ENCODE measurements around the gene ARHGAP24. TPM values are rescaled to one million over a fixed set of nuclear protein-coding genes. Genes with fewer than 3 reads are reported as not detected.

Gene ARHGAP24
- total RNA-seq, 1 experiment from 2014 or later: 2.1 TPM

DNA sequence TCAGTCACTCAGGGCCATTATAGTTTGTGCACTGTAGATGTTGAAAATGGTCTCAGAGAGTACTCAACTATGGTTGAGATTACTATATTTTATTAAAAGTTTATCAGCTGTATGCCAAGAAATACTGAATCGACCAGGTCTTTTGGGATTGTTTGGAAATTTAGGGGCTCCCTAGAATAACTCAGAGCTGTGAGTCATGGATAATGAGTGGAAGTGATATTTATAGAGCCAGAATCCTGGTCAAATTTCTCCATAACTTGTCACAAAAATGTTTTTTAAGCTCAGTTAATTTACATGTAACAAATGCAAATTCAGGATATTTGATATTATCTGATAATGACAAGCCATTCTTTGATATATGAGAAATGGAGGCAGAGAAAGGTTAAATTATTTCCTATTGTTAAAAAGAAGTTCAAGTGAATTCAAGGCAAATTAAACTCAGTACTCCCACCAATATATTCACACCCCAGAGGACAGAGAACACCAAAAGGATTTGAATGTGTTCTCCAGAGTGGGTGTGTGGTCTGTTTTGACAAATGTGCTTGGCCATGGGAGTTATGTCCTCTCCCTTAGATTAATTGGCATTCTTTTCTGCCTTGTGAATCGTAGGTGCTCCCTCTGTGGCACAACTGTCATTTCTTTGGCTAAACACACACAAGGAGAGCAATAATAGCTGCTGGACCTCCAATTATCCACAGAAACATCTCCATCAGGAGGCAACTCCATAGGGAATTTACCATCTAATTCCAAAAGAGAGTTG, 37.7 kb downstream of the ARHGAP24 start:
- ATAC-seq: no peak
- Mint-ChIP-seq H3K27me3 (ENCODE audit: low read depth) (no peaks in the 10 kb centered on the region), H3K4me1 (0 out of 2 replicates have a peak, but pooled peaks cover 10% of the 10 kb centered on the region), H3K9me3 (no peaks in the 10 kb centered on the region), H3K4me3 (no peak overlapping the region), H3K36me3 (no peaks in the 10 kb centered on the region), H3K27ac (no peak overlapping the region)
- TF ChIP-seq, protein P1, sequence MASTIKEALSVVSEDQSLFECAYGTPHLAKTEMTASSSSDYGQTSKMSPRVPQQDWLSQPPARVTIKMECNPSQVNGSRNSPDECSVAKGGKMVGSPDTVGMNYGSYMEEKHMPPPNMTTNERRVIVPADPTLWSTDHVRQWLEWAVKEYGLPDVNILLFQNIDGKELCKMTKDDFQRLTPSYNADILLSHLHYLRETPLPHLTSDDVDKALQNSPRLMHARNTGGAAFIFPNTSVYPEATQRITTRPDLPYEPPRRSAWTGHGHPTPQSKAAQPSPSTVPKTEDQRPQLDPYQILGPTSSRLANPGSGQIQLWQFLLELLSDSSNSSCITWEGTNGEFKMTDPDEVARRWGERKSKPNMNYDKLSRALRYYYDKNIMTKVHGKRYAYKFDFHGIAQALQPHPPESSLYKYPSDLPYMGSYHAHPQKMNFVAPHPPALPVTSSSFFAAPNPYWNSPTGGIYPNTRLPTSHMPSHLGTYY (CRISPR knock-in tag; IDR thresholded peaks at IDR 0.05): no peak
- DNase-seq (ENCODE audit: low spot score): no peak
- POLR2A ChIA-PET: no interaction called here
- CTCF ChIA-PET: no interaction called here

DNA sequence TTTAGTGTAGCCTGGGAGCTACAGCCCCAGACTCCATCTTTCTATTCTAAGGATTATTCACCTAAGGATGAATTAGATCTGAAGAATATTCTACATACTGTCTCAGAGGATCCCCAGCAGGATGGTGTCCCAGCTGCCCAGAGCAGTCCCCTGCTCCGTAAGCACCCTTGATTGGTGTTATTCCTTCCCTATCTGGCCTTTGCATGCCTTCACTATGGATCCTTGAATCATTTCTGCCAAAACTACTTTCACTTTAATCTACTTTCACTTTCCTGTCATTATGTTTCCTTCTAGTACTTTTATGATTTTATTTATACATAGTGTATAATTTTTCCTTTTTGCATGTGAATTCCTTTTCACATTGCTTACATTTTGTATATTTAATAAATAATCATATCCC, 39.2 kb downstream of the ARHGAP24 start:
- ATAC-seq: no peak
- no peaks in the 10 kb centered on the region for H3K36me3 Mint-ChIP-seq
- TF ChIP-seq JUN (CRISPR knock-in tag; IDR thresholded peaks at IDR 0.05) (no peak), RORB (CRISPR knock-in tag; IDR thresholded peaks at IDR 0.05) (no peak), FOXP1 (CRISPR knock-in tag; IDR thresholded peaks at IDR 0.05; ENCODE audit: borderline replicate concordance) (no peak), ZNF121 (CRISPR knock-in tag; IDR thresholded peaks at IDR 0.05) (no peak), RELA (CRISPR knock-in tag; IDR thresholded peaks at IDR 0.05; ENCODE audit: borderline replicate concordance) (no peak), CREM (CRISPR knock-in tag; IDR thresholded peaks at IDR 0.05) (no peak), IRF2 (CRISPR knock-in tag; IDR thresholded peaks at IDR 0.05; ENCODE audit: borderline replicate concordance, low read depth) (no peak)
- TF ChIP-seq, protein P2, sequence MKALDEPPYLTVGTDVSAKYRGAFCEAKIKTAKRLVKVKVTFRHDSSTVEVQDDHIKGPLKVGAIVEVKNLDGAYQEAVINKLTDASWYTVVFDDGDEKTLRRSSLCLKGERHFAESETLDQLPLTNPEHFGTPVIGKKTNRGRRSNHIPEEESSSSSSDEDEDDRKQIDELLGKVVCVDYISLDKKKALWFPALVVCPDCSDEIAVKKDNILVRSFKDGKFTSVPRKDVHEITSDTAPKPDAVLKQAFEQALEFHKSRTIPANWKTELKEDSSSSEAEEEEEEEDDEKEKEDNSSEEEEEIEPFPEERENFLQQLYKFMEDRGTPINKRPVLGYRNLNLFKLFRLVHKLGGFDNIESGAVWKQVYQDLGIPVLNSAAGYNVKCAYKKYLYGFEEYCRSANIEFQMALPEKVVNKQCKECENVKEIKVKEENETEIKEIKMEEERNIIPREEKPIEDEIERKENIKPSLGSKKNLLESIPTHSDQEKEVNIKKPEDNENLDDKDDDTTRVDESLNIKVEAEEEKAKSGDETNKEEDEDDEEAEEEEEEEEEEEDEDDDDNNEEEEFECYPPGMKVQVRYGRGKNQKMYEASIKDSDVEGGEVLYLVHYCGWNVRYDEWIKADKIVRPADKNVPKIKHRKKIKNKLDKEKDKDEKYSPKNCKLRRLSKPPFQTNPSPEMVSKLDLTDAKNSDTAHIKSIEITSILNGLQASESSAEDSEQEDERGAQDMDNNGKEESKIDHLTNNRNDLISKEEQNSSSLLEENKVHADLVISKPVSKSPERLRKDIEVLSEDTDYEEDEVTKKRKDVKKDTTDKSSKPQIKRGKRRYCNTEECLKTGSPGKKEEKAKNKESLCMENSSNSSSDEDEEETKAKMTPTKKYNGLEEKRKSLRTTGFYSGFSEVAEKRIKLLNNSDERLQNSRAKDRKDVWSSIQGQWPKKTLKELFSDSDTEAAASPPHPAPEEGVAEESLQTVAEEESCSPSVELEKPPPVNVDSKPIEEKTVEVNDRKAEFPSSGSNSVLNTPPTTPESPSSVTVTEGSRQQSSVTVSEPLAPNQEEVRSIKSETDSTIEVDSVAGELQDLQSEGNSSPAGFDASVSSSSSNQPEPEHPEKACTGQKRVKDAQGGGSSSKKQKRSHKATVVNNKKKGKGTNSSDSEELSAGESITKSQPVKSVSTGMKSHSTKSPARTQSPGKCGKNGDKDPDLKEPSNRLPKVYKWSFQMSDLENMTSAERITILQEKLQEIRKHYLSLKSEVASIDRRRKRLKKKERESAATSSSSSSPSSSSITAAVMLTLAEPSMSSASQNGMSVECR (CRISPR knock-in tag; IDR thresholded peaks at IDR 0.05; ENCODE audit: borderline replicate concordance): no peak
- TF ChIP-seq, protein P3, sequence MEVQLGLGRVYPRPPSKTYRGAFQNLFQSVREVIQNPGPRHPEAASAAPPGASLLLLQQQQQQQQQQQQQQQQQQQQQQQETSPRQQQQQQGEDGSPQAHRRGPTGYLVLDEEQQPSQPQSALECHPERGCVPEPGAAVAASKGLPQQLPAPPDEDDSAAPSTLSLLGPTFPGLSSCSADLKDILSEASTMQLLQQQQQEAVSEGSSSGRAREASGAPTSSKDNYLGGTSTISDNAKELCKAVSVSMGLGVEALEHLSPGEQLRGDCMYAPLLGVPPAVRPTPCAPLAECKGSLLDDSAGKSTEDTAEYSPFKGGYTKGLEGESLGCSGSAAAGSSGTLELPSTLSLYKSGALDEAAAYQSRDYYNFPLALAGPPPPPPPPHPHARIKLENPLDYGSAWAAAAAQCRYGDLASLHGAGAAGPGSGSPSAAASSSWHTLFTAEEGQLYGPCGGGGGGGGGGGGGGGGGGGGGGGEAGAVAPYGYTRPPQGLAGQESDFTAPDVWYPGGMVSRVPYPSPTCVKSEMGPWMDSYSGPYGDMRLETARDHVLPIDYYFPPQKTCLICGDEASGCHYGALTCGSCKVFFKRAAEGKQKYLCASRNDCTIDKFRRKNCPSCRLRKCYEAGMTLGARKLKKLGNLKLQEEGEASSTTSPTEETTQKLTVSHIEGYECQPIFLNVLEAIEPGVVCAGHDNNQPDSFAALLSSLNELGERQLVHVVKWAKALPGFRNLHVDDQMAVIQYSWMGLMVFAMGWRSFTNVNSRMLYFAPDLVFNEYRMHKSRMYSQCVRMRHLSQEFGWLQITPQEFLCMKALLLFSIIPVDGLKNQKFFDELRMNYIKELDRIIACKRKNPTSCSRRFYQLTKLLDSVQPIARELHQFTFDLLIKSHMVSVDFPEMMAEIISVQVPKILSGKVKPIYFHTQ (CRISPR knock-in tag; IDR thresholded peaks at IDR 0.05): no peak
- TF ChIP-seq, protein P4, sequence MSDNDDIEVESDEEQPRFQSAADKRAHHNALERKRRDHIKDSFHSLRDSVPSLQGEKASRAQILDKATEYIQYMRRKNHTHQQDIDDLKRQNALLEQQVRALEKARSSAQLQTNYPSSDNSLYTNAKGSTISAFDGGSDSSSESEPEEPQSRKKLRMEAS (CRISPR knock-in tag; IDR thresholded peaks at IDR 0.05): no peak
- TF ChIP-seq, protein P5, sequence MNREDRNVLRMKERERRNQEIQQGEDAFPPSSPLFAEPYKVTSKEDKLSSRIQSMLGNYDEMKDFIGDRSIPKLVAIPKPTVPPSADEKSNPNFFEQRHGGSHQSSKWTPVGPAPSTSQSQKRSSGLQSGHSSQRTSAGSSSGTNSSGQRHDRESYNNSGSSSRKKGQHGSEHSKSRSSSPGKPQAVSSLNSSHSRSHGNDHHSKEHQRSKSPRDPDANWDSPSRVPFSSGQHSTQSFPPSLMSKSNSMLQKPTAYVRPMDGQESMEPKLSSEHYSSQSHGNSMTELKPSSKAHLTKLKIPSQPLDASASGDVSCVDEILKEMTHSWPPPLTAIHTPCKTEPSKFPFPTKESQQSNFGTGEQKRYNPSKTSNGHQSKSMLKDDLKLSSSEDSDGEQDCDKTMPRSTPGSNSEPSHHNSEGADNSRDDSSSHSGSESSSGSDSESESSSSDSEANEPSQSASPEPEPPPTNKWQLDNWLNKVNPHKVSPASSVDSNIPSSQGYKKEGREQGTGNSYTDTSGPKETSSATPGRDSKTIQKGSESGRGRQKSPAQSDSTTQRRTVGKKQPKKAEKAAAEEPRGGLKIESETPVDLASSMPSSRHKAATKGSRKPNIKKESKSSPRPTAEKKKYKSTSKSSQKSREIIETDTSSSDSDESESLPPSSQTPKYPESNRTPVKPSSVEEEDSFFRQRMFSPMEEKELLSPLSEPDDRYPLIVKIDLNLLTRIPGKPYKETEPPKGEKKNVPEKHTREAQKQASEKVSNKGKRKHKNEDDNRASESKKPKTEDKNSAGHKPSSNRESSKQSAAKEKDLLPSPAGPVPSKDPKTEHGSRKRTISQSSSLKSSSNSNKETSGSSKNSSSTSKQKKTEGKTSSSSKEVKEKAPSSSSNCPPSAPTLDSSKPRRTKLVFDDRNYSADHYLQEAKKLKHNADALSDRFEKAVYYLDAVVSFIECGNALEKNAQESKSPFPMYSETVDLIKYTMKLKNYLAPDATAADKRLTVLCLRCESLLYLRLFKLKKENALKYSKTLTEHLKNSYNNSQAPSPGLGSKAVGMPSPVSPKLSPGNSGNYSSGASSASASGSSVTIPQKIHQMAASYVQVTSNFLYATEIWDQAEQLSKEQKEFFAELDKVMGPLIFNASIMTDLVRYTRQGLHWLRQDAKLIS (CRISPR knock-in tag; IDR thresholded peaks at IDR 0.05; ENCODE audit: borderline replicate concordance): no peak
- TF ChIP-seq, protein P6, sequence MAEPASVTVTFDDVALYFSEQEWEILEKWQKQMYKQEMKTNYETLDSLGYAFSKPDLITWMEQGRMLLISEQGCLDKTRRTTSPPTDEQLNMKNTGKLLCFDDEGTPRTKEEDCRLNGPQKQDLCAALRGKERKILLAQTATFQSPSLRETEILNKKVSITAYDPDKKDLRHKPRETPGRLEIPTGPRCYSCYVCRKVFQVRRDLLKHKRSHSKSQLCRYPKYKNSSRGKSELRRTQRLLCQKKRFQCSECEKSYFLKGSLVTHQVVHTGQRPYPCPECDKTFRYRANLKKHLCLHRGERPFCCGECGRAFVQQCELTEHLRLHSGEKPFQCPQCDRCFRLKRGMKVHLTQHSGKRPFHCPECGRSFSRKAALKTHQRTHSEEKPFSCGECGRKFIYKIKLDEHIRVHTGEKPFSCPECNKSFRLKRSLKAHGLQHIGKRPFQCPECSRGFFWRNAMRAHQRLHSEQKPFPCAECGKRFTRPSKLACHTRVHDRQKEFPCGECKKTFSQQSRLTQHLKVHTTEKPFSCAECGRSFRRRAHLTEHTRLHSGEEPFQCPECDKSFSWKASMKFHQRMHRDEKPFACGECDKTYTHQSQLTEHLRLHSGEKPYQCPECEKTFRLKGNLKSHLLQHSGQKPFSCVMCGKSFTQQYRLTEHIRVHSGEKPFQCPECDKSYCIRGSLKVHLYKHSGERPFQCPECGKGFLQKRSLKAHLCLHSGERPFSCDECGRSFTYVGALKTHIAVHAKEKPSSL (CRISPR knock-in tag; conservative IDR thresholded peaks at IDR 0.05): no peak
- TF ChIP-seq, protein P7, sequence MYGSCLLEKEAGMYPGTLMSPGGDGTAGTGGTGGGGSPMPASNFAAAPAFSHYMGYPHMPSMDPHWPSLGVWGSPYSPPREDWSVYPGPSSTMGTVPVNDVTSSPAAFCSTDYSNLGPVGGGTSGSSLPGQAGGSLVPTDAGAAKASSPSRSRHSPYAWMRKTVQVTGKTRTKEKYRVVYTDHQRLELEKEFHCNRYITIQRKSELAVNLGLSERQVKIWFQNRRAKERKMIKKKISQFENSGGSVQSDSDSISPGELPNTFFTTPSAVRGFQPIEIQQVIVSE (CRISPR knock-in tag; IDR thresholded peaks at IDR 0.05; ENCODE audit: borderline replicate concordance): no peak
- TF ChIP-seq, protein P8, sequence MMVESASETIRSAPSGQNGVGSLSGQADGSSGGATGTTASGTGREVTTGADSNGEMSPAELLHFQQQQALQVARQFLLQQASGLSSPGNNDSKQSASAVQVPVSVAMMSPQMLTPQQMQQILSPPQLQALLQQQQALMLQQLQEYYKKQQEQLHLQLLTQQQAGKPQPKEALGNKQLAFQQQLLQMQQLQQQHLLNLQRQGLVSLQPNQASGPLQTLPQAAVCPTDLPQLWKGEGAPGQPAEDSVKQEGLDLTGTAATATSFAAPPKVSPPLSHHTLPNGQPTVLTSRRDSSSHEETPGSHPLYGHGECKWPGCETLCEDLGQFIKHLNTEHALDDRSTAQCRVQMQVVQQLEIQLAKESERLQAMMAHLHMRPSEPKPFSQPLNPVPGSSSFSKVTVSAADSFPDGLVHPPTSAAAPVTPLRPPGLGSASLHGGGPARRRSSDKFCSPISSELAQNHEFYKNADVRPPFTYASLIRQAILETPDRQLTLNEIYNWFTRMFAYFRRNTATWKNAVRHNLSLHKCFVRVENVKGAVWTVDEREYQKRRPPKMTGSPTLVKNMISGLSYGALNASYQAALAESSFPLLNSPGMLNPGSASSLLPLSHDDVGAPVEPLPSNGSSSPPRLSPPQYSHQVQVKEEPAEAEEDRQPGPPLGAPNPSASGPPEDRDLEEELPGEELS (CRISPR knock-in tag; IDR thresholded peaks at IDR 0.05): no peak

More for the DNA sequence above, 39.2 kb downstream of the ARHGAP24 start:
- DNase-seq (ENCODE audit: low spot score): no peak
- ChIA-PET CTCF (no interaction called here), POLR2A (no interaction called here)
- H3K4me3 Mint-ChIP-seq: no peak overlapping the region
- H3K27me3 Mint-ChIP-seq (ENCODE audit: low read depth): no peaks in the 10 kb centered on the region
- H3K4me1 Mint-ChIP-seq: 0 out of 2 replicates have a peak, but pooled peaks cover 8% of the 10 kb centered on the region
- no peaks in the 10 kb centered on the region for H3K9me3 Mint-ChIP-seq
- no peak overlapping the region for H3K27ac Mint-ChIP-seq
